OCI-LY1 (cell line): ENCODE measurements around the gene DBNDD1.

ENCODE experiments used
- EZH2 ChIP-seq: fragments of 200-600 bp; sonication (generic), shearing (Covaris generic); IDR thresholded peaks from 2 replicates; pipeline ENCODE4 v1.8.0; 2017; ENCODE audit warnings: borderline replicate concordance, mixed run types, mild to moderate bottlenecking, antibody characterized with exemption, low read length, moderate library complexity, mixed read lengths
- TF ChIP-seq, protein P1 (sequence below): fragments of 200-600 bp; sonication (generic), shearing (Covaris generic); IDR thresholded peaks from 2 replicates; pipeline ENCODE4 v1.5.1; 2017; ENCODE audit warnings: mild to moderate bottlenecking, antibody characterized with exemption, low read length, moderate library complexity, mixed read lengths

DNA sequence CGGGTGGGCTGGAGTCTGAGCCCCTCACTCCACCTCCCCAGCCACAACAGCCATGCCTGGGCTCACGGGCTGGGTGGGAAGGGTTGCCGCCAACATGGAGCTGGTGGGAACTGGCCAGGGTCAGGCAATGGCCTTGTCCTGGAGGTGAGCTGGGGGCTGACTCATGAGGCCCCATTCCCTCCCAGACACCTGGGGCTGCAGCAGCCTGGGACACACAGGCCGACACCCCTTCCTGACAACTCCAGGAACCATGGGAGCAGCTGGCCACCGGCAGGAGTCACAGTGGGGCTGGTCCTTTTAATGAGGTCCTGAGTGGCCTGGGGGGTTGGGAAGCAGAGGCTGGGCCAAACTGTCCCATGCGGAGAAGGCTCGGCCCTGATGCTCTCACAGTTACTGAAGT lies 12.2 kb downstream of the DBNDD1 start:
- TF ChIP-seq, protein P1, sequence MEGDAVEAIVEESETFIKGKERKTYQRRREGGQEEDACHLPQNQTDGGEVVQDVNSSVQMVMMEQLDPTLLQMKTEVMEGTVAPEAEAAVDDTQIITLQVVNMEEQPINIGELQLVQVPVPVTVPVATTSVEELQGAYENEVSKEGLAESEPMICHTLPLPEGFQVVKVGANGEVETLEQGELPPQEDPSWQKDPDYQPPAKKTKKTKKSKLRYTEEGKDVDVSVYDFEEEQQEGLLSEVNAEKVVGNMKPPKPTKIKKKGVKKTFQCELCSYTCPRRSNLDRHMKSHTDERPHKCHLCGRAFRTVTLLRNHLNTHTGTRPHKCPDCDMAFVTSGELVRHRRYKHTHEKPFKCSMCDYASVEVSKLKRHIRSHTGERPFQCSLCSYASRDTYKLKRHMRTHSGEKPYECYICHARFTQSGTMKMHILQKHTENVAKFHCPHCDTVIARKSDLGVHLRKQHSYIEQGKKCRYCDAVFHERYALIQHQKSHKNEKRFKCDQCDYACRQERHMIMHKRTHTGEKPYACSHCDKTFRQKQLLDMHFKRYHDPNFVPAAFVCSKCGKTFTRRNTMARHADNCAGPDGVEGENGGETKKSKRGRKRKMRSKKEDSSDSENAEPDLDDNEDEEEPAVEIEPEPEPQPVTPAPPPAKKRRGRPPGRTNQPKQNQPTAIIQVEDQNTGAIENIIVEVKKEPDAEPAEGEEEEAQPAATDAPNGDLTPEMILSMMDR: no peak
- no peak for TF ChIP-seq EZH2
